ENCODE data around the gene RAB18. TPM values are rescaled to one million over a fixed set of nuclear protein-coding genes. Genes with fewer than 3 reads are reported as not detected.

RAB18 gene
- total RNA-seq, 1 donor from 2014 or later, result 45.9 TPM

DNA sequence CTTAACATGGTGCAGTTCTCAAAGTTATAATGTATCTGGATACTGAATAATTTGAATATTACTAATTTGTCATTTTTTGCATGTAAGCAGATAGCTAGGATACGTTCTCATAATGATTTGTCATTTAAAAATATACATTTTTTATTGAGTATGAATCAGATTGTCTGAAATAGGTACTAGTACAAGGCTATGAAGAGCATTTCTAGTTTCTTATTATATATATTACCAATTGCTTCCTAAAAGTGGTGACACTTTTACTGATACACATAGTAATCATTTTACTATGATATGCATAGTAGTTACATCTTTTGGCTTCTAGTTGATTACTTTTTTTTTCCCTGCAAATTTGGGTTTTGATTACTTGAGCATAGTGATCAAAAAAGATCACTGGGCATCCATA is 26.4 kb downstream of the RAB18 start:
- no peak for DNase-seq (ENCODE audit: low read depth)
- TF ChIP-seq, protein P1, sequence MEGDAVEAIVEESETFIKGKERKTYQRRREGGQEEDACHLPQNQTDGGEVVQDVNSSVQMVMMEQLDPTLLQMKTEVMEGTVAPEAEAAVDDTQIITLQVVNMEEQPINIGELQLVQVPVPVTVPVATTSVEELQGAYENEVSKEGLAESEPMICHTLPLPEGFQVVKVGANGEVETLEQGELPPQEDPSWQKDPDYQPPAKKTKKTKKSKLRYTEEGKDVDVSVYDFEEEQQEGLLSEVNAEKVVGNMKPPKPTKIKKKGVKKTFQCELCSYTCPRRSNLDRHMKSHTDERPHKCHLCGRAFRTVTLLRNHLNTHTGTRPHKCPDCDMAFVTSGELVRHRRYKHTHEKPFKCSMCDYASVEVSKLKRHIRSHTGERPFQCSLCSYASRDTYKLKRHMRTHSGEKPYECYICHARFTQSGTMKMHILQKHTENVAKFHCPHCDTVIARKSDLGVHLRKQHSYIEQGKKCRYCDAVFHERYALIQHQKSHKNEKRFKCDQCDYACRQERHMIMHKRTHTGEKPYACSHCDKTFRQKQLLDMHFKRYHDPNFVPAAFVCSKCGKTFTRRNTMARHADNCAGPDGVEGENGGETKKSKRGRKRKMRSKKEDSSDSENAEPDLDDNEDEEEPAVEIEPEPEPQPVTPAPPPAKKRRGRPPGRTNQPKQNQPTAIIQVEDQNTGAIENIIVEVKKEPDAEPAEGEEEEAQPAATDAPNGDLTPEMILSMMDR (IDR thresholded peaks at IDR 0.05; ENCODE audit: insufficient read depth, low read length, poor library complexity, severe bottlenecking), result no peak
- no peaks in the 10 kb centered on the region for H3K27me3 ChIP-seq (ENCODE audit: control insufficient read depth, insufficient read depth, low read length)
- H3K4me3 ChIP-seq (ENCODE audit: low read depth, low read length), result no peak overlapping the region
- H3K36me3 ChIP-seq (ENCODE audit: control insufficient read depth, insufficient read depth, low read length), result no peaks in the 10 kb centered on the region

DNA sequence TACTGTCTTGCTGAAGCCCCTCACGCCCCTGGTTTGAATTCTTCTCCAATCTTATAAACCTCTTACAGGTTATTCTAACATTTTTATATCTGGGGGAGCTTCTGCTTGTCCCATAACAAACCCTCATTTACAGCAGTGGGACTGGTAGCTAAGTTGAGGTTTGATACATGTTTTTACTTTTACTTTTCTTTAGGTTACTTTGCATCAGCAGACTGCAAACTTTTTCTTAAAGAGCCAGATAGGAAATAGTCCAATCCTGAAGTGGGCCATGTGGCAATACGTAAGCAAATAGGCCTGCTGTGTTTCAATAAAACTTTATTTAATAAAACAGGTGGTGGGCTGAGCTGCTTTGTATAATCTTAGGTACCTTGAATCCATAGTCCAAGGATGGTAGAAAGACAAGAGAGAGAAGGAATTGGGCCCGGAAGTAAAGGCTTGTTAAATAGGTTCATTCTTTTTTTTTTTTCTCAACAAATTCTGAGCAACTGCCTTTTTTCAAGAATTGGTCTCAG is 27.3 kb downstream of the RAB18 start:
- H3K27me3 ChIP-seq (ENCODE audit: control insufficient read depth, insufficient read depth, low read length), result no peaks in the 10 kb centered on the region
- TF ChIP-seq, protein P1 (IDR thresholded peaks at IDR 0.05; ENCODE audit: insufficient read depth, low read length, poor library complexity, severe bottlenecking), result no peak
- no peak for DNase-seq (ENCODE audit: low read depth)
- no peak overlapping the region for H3K4me3 ChIP-seq (ENCODE audit: low read depth, low read length)
- H3K36me3 ChIP-seq (ENCODE audit: control insufficient read depth, insufficient read depth, low read length), result no peaks in the 10 kb centered on the region

DNA sequence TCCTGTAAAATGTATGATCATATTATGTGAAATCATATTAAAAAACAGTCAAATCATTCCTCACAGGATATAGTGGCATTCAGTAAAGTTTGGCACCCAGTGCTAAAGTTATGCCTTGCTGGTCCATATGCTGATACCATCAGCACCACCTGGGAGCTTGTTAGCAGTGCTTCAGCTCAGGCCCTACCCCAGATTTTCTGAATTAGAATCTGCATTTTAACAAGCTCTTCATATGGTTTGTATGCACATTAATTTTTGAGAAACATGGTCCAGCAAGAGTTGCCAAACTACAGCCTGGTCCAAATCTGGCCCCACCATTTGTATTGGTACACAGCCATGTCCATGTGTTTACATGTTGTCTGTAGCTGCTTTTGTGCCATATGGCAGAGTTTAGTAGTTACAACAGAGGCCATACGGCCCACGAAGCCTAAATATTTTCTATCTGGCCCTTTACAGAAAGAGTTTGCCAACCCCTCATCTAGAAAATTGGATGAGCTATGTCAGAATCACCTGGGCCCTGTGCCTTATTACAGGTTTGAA is 30.1 kb downstream of the RAB18 start:
- Histone ChIP-seq H3K4me3 (ENCODE audit: low read depth, low read length) (no peak overlapping the region), H3K36me3 (ENCODE audit: control insufficient read depth, insufficient read depth, low read length) (no peaks in the 10 kb centered on the region), H3K27me3 (ENCODE audit: control insufficient read depth, insufficient read depth, low read length) (no peaks in the 10 kb centered on the region)
- no peak for DNase-seq (ENCODE audit: low read depth)
- TF ChIP-seq, protein P1 (IDR thresholded peaks at IDR 0.05; ENCODE audit: insufficient read depth, low read length, poor library complexity, severe bottlenecking), result no peak

DNA sequence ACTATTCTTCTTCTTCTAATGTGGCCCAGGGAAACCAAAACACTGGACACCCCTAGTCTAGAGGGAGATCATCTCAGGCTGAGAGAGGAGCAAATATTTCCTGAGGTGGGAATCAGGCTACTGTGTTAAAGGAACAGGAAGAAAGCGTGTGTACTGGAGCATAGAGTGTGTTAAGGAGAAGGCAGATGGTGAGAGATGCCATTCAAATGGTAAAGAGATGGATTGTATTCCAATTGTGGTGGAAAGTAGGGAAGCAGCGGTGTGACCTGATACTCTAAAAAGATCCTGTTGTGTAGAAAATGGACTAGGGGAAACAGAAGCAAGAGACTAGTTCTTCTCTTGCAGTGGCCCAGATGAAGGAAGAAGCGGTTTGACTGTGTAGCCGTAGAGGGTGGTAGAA is 31.2 kb downstream of the RAB18 start:
- H3K4me3 ChIP-seq (ENCODE audit: low read depth, low read length), result no peak overlapping the region
- DNase-seq (ENCODE audit: low read depth), result no peak
- no peaks in the 10 kb centered on the region for H3K36me3 ChIP-seq (ENCODE audit: control insufficient read depth, insufficient read depth, low read length)
- TF ChIP-seq, protein P1 (IDR thresholded peaks at IDR 0.05; ENCODE audit: insufficient read depth, low read length, poor library complexity, severe bottlenecking), result no peak
- no peaks in the 10 kb centered on the region for H3K27me3 ChIP-seq (ENCODE audit: control insufficient read depth, insufficient read depth, low read length)

DNA sequence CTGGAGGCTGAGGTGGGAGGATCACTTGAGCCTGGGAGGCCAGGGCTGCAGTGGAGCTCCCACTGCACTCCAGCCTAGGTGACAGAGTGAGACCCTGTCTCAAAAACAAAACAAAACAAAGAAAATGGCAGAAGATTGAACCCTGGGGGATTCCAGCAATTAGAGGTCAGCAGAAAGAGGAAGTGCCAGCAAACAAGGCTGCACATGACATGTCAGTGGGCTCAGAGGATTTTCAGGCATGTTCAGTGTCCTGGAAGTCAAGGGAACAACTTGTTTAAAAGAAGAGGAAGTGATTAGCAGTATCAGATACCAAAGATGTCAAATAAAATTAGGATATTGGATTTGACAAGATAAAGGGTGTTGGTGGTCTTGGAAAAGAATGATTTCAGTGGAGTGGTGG is 32.3 kb downstream of the RAB18 start:
- H3K27me3 ChIP-seq (ENCODE audit: control insufficient read depth, insufficient read depth, low read length), result no peaks in the 10 kb centered on the region
- TF ChIP-seq, protein P1 (IDR thresholded peaks at IDR 0.05; ENCODE audit: insufficient read depth, low read length, poor library complexity, severe bottlenecking), result no peak
- DNase-seq (ENCODE audit: low read depth), result no peak
- no peaks in the 10 kb centered on the region for H3K36me3 ChIP-seq (ENCODE audit: control insufficient read depth, insufficient read depth, low read length)
- no peak overlapping the region for H3K4me3 ChIP-seq (ENCODE audit: low read depth, low read length)

DNA sequence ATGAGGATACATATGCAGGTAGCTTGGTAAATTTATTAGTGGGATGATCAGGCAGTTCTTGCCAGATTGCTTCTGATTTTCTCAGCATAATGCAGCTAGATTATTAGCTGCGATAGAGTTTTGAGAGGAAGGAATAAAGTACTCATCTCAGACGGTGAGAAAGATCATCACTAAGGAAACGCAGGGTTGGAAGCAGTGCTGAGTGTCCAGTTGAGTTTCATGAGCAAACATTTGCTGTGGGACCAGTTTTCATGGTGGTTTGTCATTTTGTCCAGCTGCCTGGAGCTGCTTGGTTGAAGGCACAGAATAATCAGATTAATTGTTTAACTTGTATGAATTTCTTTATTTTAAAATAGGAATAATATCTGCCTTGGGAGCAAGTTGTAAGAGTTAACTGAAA is 33.1 kb downstream of the RAB18 start:
- Histone ChIP-seq H3K36me3 (ENCODE audit: control insufficient read depth, insufficient read depth, low read length) (no peaks in the 10 kb centered on the region), H3K27me3 (ENCODE audit: control insufficient read depth, insufficient read depth, low read length) (no peaks in the 10 kb centered on the region), H3K4me3 (ENCODE audit: low read depth, low read length) (no peak overlapping the region)
- DNase-seq (ENCODE audit: low read depth), result no peak
- TF ChIP-seq, protein P1 (IDR thresholded peaks at IDR 0.05; ENCODE audit: insufficient read depth, low read length, poor library complexity, severe bottlenecking), result no peak
